SH-SY5Y (cell line): ENCODE results near the gene CYREN.

Experiments used
- GATA2 ChIP-seq: IDR thresholded peaks from 2 replicates; pipeline ENCODE4 v1.6.1; 2011; ENCODE audit warnings: mild to moderate bottlenecking, low read depth, low read length
- GATA3 ChIP-seq: IDR thresholded peaks from 2 replicates; pipeline ENCODE4 v1.6.1; 2011; ENCODE audit warnings: low read depth, mild to moderate bottlenecking, low read length, moderate library complexity

DNA sequence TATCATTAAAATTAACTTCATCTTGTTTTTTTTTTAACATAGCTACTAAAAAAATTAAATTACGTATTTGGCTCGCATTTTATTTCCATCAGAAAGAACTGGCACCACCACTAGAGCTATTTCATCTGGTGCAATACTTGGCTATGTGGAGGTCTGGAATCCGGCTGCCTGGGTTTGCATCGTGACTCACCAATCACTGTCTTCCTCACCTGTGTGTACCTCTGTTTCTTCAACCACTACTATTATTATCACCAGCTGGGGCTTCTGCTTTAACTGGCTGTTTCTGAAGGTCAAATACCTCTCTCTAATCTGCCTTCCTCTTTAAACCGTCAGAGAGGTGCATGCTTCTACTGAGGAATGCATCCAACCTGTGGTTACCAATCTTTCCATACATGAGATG lies 34.4 kb upstream of the CYREN start:
- TF ChIP-seq GATA2, result no peak
- no peak for TF ChIP-seq GATA3
